ENCODE results near the gene FAM153A.
"Not testable (repeated sequence)": the region's sequence is repeated elsewhere in the genome, so short reads cannot be mapped to it uniquely, and the experiment has no call there.

Gene FAM153A

DNA sequence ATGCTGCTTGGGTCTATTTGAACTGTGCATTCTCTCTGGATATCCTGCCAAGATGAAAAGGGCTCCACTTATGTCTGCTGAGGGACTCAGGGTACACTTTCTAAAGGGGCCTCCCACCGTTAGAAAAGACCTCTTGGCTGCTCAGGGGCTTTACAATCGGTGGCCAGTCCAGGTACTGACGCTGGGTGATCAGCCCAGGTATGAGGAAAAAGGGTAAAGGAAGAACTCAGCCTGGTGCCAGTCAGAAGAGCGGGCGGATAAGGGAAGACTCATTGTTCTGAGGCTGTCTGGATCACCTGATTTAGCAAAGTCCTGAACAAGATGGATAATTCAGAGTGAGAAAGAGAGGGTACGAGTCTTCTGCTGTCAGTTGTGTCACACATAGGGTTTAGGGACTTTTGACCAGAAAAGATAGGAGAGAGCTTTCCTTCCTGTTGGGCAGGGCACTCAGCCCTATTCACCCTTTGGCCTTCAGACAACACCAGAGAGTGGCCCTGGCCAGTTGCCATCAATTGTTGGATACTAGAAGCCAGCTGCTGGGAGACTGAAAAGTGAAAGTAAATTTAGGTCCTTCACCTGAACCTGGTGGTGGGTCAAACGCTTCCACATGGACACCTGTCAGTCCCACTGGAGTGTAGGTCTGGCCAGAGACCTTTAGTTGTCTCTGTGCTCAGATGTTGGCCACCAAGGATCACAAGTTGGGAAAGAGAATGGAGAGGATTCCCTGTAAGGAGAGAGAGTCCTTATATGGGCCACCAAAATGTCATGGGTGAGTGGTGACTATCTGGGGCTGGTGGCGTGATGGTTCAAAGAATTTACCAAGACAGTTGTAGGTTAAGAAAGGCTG is 88.8 kb downstream of the FAM153A start:
- H3K9me3 Mint-ChIP-seq; H3K27me3 Mint-ChIP-seq; H3K36me3 Mint-ChIP-seq (ENCODE audit: low read depth); H3K4me1 Mint-ChIP-seq (ENCODE audit: low read depth); H3K27ac Mint-ChIP-seq; H3K4me3 Mint-ChIP-seq; intact Hi-C loops (cut with micrococcal nuclease): not testable (repeated sequence)

DNA sequence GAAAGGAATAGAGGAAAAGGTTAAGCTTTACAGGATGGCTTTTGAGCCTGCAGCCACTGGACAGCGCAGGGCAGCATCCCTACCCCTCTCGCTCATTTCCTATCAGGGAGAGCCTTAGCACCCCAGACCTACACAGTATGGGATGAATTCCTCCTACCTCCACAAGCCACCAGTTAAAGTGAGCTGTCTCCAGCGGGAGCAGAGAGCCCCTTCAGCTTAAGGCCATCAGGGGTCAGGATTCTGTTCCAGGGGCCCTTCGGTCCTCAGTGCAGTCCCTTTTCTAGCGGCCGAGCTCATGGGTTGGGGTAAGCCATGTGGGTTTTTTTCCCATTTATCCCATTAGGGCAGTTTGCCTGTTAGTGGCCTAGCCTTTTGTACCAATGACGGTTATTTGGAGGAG is 89.7 kb downstream of the FAM153A start:
- H3K27me3 Mint-ChIP-seq; H3K27ac Mint-ChIP-seq; H3K36me3 Mint-ChIP-seq (ENCODE audit: low read depth); H3K4me1 Mint-ChIP-seq (ENCODE audit: low read depth); intact Hi-C loops (cut with micrococcal nuclease); H3K9me3 Mint-ChIP-seq; H3K4me3 Mint-ChIP-seq: not testable (repeated sequence)

DNA sequence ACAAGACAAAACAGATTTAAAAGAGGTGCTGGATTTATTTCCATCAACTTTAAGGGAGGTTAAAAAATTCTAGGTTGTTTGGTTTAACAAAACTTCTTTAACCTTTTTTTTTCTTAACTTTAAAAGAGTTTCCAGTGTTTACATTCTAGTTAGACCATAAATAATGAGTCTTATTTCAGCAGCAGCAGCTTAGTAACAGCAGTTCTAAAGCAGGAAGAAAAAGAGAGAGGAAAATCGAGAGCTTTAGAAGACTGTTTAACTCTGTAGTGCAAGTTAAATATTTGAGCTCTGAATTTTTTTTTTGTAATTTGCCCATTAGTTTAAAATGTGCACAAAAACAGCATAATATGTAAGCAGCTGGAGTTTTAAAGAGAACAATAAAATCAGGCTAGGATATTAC is 90.2 kb downstream of the FAM153A start:
- H3K27ac Mint-ChIP-seq; H3K4me1 Mint-ChIP-seq (ENCODE audit: low read depth); H3K36me3 Mint-ChIP-seq (ENCODE audit: low read depth); H3K27me3 Mint-ChIP-seq; H3K4me3 Mint-ChIP-seq; intact Hi-C loops (cut with micrococcal nuclease); H3K9me3 Mint-ChIP-seq: not testable (repeated sequence)

DNA sequence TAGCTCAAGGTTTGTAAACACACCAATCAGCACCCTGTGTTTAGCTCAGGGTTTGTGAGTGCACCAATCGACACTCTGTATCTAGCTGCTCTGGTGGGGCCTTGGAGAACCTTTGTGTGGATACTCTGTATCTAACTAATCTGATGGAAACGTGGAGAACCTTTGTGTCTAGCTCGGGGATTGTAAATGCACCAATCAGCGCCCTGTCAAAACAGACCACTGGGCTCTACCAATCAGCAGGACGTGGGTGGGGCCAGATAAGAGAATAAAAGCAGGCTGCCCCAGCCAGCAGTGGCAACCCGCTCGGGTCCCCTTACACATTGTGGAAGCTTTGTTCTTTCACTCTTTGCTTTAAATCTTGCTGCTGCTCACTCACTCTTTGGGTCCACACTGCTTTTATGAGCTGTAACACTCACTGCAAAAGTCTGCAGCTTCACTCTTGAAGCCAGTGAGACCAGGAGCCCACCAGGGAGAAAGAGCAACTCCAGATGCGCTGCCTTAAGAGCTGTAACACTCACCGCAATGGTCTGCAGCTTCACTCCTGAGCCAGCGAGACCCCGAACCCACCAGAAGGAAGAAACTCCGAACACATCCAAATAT is 93.6 kb downstream of the FAM153A start:
- H3K27ac Mint-ChIP-seq; H3K27me3 Mint-ChIP-seq; H3K4me1 Mint-ChIP-seq (ENCODE audit: low read depth); H3K9me3 Mint-ChIP-seq; H3K4me3 Mint-ChIP-seq; intact Hi-C loops (cut with micrococcal nuclease); H3K36me3 Mint-ChIP-seq (ENCODE audit: low read depth): not testable (repeated sequence)

DNA sequence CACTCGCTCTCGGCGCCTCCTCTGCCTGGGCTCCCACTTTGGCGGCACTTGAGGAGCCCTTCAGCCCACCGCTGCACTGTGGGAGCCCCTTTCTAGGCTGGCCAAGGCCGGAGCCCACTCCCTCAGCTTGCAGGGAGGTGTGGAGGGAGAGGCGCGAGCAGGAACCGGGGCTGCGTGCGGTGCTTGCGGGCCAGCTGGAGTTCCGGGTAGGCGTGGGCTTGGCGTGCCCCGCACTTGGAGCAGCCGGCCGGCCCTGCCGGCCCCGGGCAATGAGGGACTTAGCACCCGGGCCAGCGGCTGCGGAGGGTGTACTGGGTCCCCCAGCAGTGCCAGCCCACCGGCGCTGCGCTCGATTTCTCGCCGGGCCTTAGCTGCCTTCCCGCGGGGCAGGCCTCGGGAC is 94.6 kb downstream of the FAM153A start:
- H3K9me3 Mint-ChIP-seq; intact Hi-C loops (cut with micrococcal nuclease); H3K36me3 Mint-ChIP-seq (ENCODE audit: low read depth); H3K4me1 Mint-ChIP-seq (ENCODE audit: low read depth); H3K4me3 Mint-ChIP-seq; H3K27ac Mint-ChIP-seq; H3K27me3 Mint-ChIP-seq: not testable (repeated sequence)

- H3K4me3 Mint-ChIP-seq; H3K36me3 Mint-ChIP-seq (ENCODE audit: low read depth); intact Hi-C loops (cut with micrococcal nuclease); H3K9me3 Mint-ChIP-seq; H3K27me3 Mint-ChIP-seq; H3K4me1 Mint-ChIP-seq (ENCODE audit: low read depth); H3K27ac Mint-ChIP-seq: not testable (repeated sequence)
These were observed 100.8 kb downstream of the FAM153A start for GRCh38 chr5:177681920-177682319.
